ENCODE measurements around the gene SLC1A5. TPM values are rescaled to one million over a fixed set of nuclear protein-coding genes. Genes with fewer than 3 reads are reported as not detected.

Gene SLC1A5
- total and polyA plus RNA-seq, 4 donors: 38.2 to 216 (median 106) TPM

- Histone ChIP-seq H3K27ac (ENCODE audit: low read depth in 1 of 2, low read length in 1 of 2) (no peak overlapping the region), H3K9ac (ENCODE audit: insufficient read depth in 1 of 2, low read length in 2 of 2) (no peak overlapping the region), H3K27me3 (ENCODE audit: control insufficient read depth in 3 of 3, insufficient read depth in 3 of 3, low read length in 2 of 3) (no peaks in the 10 kb centered on the region), H3K36me3 (ENCODE audit: control insufficient read depth in 4 of 4, insufficient read depth in 4 of 4, low read length in 4 of 4) (no peaks in the 10 kb centered on the region), H3K4me1 (ENCODE audit: control insufficient read depth in 5 of 5, insufficient read depth in 5 of 5, low read length in 5 of 5) (no peaks in the 10 kb centered on the region), H3K9me3 (ENCODE audit: control insufficient read depth in 4 of 4, insufficient read depth in 3 of 4, low read length in 3 of 4) (no peaks in the 10 kb centered on the region), H3K4me3 (no peak overlapping the region)
- DNase-seq (no peak), ATAC-seq (ENCODE audit: insufficient read depth, low FRiP score) (no peak)
- TF ChIP-seq, protein P1, sequence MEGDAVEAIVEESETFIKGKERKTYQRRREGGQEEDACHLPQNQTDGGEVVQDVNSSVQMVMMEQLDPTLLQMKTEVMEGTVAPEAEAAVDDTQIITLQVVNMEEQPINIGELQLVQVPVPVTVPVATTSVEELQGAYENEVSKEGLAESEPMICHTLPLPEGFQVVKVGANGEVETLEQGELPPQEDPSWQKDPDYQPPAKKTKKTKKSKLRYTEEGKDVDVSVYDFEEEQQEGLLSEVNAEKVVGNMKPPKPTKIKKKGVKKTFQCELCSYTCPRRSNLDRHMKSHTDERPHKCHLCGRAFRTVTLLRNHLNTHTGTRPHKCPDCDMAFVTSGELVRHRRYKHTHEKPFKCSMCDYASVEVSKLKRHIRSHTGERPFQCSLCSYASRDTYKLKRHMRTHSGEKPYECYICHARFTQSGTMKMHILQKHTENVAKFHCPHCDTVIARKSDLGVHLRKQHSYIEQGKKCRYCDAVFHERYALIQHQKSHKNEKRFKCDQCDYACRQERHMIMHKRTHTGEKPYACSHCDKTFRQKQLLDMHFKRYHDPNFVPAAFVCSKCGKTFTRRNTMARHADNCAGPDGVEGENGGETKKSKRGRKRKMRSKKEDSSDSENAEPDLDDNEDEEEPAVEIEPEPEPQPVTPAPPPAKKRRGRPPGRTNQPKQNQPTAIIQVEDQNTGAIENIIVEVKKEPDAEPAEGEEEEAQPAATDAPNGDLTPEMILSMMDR (IDR thresholded peaks at IDR 0.05; ENCODE audit: control extremely low read depth, extremely low read depth): no peak
- 76 to 79% methylated on average over 2 of the region's 2 CpGs for whole genome bisulfite sequencing, 2 donors
Observed at GRCh38 chr19:46803555-46803954, 15.2 kb upstream of the SLC1A5 start.

DNA sequence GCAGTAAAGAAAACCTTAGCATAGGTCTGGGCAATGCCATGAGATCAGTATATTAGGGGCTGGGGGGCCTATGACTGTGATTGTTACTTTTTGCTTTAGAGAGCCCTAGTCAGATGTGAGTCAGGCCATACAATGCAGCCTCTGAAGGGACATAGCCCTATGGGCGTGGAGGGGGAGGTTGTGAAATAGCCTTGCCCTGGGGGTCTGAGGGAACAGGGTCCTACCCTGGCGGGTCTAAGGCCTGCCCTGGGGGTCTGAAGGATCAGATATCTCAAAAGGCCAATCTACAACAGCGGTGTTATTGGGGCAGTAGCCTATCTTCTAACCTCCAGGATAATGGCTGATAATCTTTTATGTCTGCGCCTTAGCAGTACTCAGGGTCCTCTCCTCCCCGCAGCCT, 13.8 kb upstream of the SLC1A5 start:
- H3K27me3 ChIP-seq (ENCODE audit: control insufficient read depth in 3 of 3, insufficient read depth in 3 of 3, low read length in 2 of 3): no peaks in the 10 kb centered on the region
- no peak overlapping the region for H3K4me3 ChIP-seq
- DNase-seq (no peak), ATAC-seq (ENCODE audit: insufficient read depth, low FRiP score) (no peak)
- H3K27ac ChIP-seq (ENCODE audit: low read depth in 1 of 2, low read length in 1 of 2): no peak overlapping the region
- H3K9ac ChIP-seq (ENCODE audit: insufficient read depth in 1 of 2, low read length in 2 of 2): no peak overlapping the region
- peaks cover 0 to 8% (median 0%) of the 10 kb centered on the region in 5 donors for H3K4me1 ChIP-seq (ENCODE audit: control insufficient read depth in 5 of 5, insufficient read depth in 5 of 5, low read length in 5 of 5)
- TF ChIP-seq, protein P1 (IDR thresholded peaks at IDR 0.05; ENCODE audit: control extremely low read depth, extremely low read depth): no peak
- H3K9me3 ChIP-seq (ENCODE audit: control insufficient read depth in 4 of 4, insufficient read depth in 3 of 4, low read length in 3 of 4): no peaks in the 10 kb centered on the region
- H3K36me3 ChIP-seq (ENCODE audit: control insufficient read depth in 4 of 4, insufficient read depth in 4 of 4, low read length in 4 of 4): no peaks in the 10 kb centered on the region
- WGBS, 2 donors: 95 to 96% methylated on average over 5 of the region's 5 CpGs

DNA sequence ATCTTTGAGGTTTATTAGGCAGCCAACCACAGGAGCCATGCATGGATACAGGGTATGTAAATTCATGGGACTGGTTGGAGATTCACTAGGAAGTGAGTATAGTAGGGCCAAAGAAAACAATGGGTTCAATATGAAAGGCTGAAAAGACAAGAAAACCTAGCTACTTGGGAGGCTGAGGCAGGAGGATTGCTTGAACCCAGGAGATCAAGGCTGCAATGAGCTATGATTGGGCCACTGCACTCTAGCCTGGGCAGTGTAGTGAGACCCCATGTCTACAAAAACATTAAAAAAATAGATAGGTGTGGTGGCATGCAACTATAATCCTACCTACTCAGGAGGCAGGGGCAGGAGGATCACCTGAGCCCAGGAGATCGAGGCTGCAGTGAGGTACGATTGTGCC, 10.3 kb upstream of the SLC1A5 start:
- ATAC-seq (ENCODE audit: insufficient read depth, low FRiP score): no peak
- Histone ChIP-seq H3K27me3 (ENCODE audit: control insufficient read depth in 3 of 3, insufficient read depth in 3 of 3, low read length in 2 of 3) (no peaks in the 10 kb centered on the region), H3K27ac (ENCODE audit: low read depth in 1 of 2, low read length in 1 of 2) (no peak overlapping the region), H3K9me3 (ENCODE audit: control insufficient read depth in 4 of 4, insufficient read depth in 3 of 4, low read length in 3 of 4) (no peaks in the 10 kb centered on the region), H3K4me3 (no peak overlapping the region), H3K9ac (ENCODE audit: insufficient read depth in 1 of 2, low read length in 2 of 2) (no peak overlapping the region), H3K36me3 (ENCODE audit: control insufficient read depth in 4 of 4, insufficient read depth in 4 of 4, low read length in 4 of 4) (no peaks in the 10 kb centered on the region), H3K4me1 (ENCODE audit: control insufficient read depth in 5 of 5, insufficient read depth in 5 of 5, low read length in 5 of 5) (peaks cover 0 to 23% (median 3%) of the 10 kb centered on the region in 5 donors)
- no peak for DNase-seq
- WGBS, 2 donors: 98 to 99% methylated on average over 2 of the region's 2 CpGs
- TF ChIP-seq, protein P1 (IDR thresholded peaks at IDR 0.05; ENCODE audit: control extremely low read depth, extremely low read depth): no peak

GRCh38 chr19:46797881-46798280, 9.5 kb upstream of the SLC1A5 start:
- Histone ChIP-seq H3K9me3 (ENCODE audit: control insufficient read depth in 4 of 4, insufficient read depth in 3 of 4, low read length in 3 of 4) (no peaks in the 10 kb centered on the region), H3K27me3 (ENCODE audit: control insufficient read depth in 3 of 3, insufficient read depth in 3 of 3, low read length in 2 of 3) (no peaks in the 10 kb centered on the region), H3K9ac (ENCODE audit: insufficient read depth in 1 of 2, low read length in 2 of 2) (no peak overlapping the region), H3K36me3 (ENCODE audit: control insufficient read depth in 4 of 4, insufficient read depth in 4 of 4, low read length in 4 of 4) (no peaks in the 10 kb centered on the region), H3K27ac (ENCODE audit: low read depth in 1 of 2, low read length in 1 of 2) (no peak overlapping the region), H3K4me3 (no peak overlapping the region), H3K4me1 (ENCODE audit: control insufficient read depth in 5 of 5, insufficient read depth in 5 of 5, low read length in 5 of 5) (peaks cover 0 to 27% (median 3%) of the 10 kb centered on the region in 5 donors)
- WGBS, 2 donors: 97 to 100% methylated on average over 1 of the region's 1 CpG
- TF ChIP-seq, protein P1 (IDR thresholded peaks at IDR 0.05; ENCODE audit: control extremely low read depth, extremely low read depth): no peak
- ATAC-seq (ENCODE audit: insufficient read depth, low FRiP score) (no peak), DNase-seq (no peak)
